Islet of Langerhans (tissue), 1 donor: ENCODE measurements around the gene HABP2.

Experiments
- FAIRE-seq: peaks from one replicate; lab custom pipeline; 2011; peaks lifted over from hg19 to GRCh38; lab: Jason Lieb, UNC

Gene HABP2

DNA sequence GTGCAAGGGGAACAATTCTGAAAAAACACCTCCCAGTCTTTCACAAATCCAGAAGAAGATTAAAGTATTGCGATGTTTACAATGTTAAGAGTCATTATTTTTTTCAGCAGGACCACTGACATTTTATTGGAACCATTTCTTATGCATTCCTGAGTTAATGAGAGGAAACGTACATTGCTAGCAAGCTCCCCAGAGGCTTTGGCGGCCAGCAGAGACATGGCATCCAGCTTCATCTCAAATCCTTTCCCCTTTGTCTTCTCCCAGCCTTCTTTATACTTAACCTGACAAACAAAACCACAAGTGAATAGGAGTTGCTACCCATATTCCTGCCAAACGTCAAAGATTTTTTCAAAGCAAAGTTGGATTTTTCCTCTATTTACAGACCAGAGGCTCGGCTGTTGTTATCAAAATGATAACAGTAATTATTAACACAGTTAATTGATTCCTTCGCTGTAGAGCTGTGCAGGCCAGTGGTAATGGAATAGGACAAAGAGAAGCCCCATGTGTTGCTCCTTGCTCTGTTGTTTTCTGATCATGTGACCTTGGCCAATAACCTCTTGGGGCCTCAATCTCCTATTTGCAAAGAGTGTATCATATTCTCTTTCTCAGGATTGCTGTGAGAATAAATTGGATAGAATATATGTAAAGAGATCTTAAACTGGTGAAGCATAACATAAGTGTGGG is 79.0 kb downstream of the HABP2 start:
- FAIRE-seq, result no peak
